ENCODE measurements around the gene ATP2B3. TPM values are rescaled to one million over a fixed set of nuclear protein-coding genes. Genes with fewer than 3 reads are reported as not detected.
A peak's percentile ranks its signal among the peaks of the same experiment; 100 is the strongest.

The ATP2B3 gene
- total RNA-seq, 2 experiments from 2014 or later, result not detected

DNA sequence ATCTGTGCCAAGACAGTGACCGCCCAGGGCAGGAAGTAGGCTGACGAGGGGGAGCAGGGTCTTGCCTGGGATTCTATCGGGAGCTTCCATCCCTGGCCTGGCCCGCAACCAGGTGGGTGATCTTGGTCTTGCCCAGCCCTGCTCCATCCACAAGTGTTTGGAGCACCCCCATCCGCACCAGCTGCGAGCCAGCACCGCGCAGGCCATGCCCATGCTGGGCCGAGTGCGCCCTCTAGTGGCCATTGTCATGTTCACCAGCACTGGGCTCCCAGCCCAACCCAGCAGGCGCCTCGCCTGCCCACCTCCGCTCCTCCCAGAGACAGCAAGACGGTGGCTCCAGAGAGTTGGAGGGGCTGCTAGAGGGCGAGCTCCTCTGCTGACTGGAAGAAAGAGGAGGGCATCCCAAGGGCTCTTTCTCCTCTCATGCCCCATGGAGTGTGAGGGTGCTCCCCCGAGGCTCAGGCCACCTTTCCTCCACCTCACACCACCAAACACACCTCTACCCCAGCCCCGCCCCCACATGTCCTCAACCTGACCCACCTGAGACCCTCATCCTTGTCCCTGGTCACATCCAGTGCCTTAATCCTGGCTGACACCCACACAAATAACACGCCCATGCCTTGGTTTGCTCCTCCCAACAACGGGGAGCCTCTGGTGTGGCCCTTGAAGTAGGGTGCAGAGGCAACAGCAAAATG lies 9.8 kb upstream of the ATP2B3 start:
- ATAC-seq, result peak; percentile 99
- peaks cover 5% of the 10 kb centered on the region for H3K4me1 Mint-ChIP-seq

DNA sequence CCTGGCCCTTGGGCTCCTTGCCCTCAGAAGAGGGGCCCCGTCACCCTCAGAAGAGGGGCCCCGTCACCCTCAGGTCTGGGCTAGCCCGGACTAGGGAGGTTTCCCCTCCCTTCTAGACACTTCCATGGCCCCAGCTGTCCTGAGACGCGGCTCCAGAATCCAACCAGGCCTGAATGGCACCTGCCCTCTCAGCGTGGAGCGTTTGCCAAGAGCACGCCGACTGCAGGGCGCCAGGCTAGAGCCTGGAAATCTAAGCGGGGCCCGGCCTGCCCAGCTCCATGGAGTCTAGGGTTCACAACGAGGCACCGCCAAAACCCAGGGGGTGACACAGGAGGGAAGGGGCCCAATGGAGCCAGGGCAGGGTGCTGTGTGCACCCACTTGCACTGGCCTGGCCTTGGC lies 7.8 kb upstream of the ATP2B3 start:
- Mint-ChIP-seq H3K4me1 (peaks cover 5% of the 10 kb centered on the region), H3K36me3 (no peaks in the 10 kb centered on the region), H3K9me3 (ENCODE audit: low read depth) (no peaks in the 10 kb centered on the region), H3K27me3 (no peaks in the 10 kb centered on the region), H3K4me3 (no peak overlapping the region), H3K27ac (no peak overlapping the region)
- CTCF ChIA-PET, result interaction anchor here (3.4 to 4.8 kb wide), 2 partner anchors 38 to 48 kb away, joined by 13 to 56 read pairs; partner anchors contain the start of gene HAUS7
- ATAC-seq, result no peak
- DNase-seq, result no peak

More for the DNA sequence above, 9.8 kb upstream of the ATP2B3 start:
- no peak overlapping the region for H3K4me3 Mint-ChIP-seq
- H3K27me3 Mint-ChIP-seq, result no peaks in the 10 kb centered on the region
- DNase-seq, result peak; percentile 85
- no peaks in the 10 kb centered on the region for H3K9me3 Mint-ChIP-seq (ENCODE audit: low read depth)
- no peak overlapping the region for H3K27ac Mint-ChIP-seq
- CTCF ChIA-PET, result interaction anchor here (0.7 to 4.8 kb wide), 16 partner anchors 17 to 565 kb away, joined by 3 to 56 read pairs (median 3); partner anchors contain the start of gene HAUS7
- H3K36me3 Mint-ChIP-seq, result no peaks in the 10 kb centered on the region

DNA sequence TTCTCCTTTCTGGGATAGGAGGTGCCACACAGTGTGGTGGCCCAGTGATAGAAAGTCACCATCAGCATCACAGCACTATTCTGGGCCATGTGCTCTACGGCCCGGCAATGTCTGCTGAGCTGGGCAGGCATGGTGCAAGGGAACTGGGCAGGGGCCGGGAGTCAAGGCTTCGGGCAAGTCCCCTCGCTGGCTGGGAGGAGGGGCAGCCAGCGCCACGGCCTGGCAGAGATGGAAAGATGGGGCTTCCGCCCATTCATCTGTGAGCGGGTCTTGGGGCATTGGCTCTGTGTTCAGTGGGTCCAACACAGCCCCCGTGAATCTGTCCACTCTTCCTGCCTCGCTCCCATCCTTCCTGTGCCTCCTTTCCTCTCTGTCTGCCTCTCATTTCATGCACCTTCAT lies 7.1 kb upstream of the ATP2B3 start:
- no peak overlapping the region for H3K4me3 Mint-ChIP-seq
- H3K27ac Mint-ChIP-seq, result no peak overlapping the region
- H3K27me3 Mint-ChIP-seq, result no peaks in the 10 kb centered on the region
- ATAC-seq (no peak), DNase-seq (no peak)
- H3K36me3 Mint-ChIP-seq, result no peaks in the 10 kb centered on the region
- H3K9me3 Mint-ChIP-seq (ENCODE audit: low read depth), result no peaks in the 10 kb centered on the region
- H3K4me1 Mint-ChIP-seq, result peaks cover 5% of the 10 kb centered on the region
- CTCF ChIA-PET, result interaction anchor here (1.0 kb wide), 1 partner anchor 569 kb away, joined by 3 read pairs; no protein-coding TSS in a partner anchor

DNA sequence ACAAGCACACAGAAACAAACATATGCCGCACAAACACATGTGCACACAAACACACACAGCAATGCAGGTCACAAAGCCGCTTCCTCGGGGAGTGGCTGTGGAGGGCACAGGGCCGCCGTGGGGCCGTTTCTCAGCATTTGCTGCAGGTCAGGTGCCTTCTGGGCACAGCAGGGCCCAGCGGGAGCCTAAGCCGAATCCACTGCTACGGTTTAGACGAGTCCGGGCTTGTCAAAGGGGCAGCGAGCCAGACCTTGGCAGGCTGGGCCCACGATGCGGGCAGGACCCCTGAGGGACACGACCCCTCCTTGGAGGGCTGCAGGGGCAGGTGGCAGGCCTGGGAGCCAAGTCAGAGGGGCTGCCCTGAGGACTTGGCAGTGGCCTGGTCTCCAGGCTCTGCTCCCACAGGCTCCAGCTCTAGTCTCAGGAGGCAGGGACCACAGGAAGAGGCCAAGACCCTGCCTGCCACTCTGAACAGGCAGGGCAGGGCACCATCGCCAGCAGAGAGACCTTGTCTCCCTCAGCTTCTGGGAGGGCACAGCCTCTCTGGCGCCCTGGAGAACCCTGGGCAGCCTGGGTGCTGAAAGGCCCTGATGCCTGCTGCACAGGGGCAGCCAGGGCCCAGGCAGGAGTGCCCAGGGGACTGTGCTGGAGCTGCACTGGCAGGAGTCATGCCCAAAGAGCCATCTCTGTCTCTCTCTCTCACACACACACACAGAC lies 5.5 kb upstream of the ATP2B3 start:
- Mint-ChIP-seq H3K36me3 (no peaks in the 10 kb centered on the region), H3K27me3 (peaks cover 8% of the 10 kb centered on the region), H3K27ac (no peak overlapping the region), H3K4me3 (no peak overlapping the region), H3K9me3 (ENCODE audit: low read depth) (no peaks in the 10 kb centered on the region), H3K4me1 (peaks cover 5% of the 10 kb centered on the region)
- ATAC-seq, result no peak
- DNase-seq, result no peak
- CTCF ChIA-PET, result no interaction called here

DNA sequence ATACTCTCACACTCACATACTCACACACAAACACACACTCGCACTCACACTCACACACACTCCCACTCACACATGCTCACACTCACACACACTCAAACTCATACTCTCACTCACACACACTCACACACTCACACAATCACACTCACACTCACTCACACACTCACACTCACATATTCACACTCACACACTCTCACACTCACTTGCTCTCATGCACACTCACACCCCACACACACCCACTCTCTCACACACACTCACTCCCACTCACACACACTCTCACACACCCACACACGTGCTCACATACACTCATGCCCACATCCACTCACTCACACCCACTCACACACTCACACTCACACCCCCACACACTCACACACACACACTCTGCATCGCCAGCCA lies 4.9 kb upstream of the ATP2B3 start:
- Mint-ChIP-seq H3K4me3 (no peak overlapping the region), H3K36me3 (no peaks in the 10 kb centered on the region), H3K9me3 (ENCODE audit: low read depth) (no peaks in the 10 kb centered on the region), H3K27ac (no peak overlapping the region), H3K27me3 (peaks cover 11% of the 10 kb centered on the region), H3K4me1 (peaks cover 1% of the 10 kb centered on the region)
- CTCF ChIA-PET, result no interaction called here
- ATAC-seq, result no peak
- DNase-seq, result no peak

DNA sequence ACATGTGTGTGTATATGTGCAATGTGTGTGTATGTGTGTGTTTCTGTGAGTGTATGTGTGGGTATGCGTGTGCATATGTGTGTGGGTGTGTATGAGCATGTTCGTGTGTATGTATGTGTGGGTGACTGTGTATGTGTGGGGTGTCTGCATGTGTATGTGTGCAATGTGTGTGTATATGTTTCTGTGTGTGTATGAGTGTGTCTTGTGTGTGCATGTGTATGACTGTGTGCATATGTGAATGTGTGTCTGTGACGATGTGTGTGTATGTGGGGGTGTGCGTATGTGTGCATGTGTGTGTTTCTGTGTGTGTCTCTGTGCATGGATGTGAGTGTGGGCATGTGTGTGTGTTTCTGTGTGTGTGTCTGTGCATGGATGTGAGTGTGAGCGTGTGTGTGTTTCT lies 4.2 kb upstream of the ATP2B3 start:
- Mint-ChIP-seq H3K9me3 (ENCODE audit: low read depth) (no peaks in the 10 kb centered on the region), H3K27ac (no peak overlapping the region), H3K4me3 (no peak overlapping the region), H3K4me1 (no peaks in the 10 kb centered on the region), H3K36me3 (no peaks in the 10 kb centered on the region), H3K27me3 (peaks cover 12% of the 10 kb centered on the region)
- DNase-seq (no peak), ATAC-seq (no peak)
- CTCF ChIA-PET, result no interaction called here

DNA sequence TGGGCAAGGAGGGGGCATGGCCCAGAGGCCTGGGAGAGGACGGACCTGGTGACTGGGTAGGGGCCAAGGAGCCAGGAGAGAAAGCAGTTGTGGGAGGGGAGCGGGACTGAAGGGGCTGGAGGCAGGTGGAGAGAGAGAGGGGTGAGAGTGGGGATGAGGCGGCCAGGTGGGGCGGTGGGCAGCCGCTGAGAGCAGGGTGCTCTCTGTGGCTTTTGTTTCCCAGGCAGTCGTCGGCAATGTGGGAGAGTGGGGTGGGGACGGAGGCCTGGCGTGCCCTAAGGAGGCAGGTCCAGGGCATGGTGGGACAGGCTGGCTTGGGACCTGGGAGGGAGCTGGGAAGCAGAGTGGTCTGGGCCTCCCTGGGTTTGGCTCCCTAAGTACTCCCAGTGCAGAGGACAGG lies 3.2 kb upstream of the ATP2B3 start:
- CTCF ChIA-PET, result no interaction called here
- DNase-seq (no peak), ATAC-seq (no peak)
- Mint-ChIP-seq H3K27me3 (peaks cover 18% of the 10 kb centered on the region), H3K4me3 (no peak overlapping the region), H3K27ac (no peak overlapping the region), H3K36me3 (no peaks in the 10 kb centered on the region), H3K4me1 (no peaks in the 10 kb centered on the region), H3K9me3 (ENCODE audit: low read depth) (no peaks in the 10 kb centered on the region)

DNA sequence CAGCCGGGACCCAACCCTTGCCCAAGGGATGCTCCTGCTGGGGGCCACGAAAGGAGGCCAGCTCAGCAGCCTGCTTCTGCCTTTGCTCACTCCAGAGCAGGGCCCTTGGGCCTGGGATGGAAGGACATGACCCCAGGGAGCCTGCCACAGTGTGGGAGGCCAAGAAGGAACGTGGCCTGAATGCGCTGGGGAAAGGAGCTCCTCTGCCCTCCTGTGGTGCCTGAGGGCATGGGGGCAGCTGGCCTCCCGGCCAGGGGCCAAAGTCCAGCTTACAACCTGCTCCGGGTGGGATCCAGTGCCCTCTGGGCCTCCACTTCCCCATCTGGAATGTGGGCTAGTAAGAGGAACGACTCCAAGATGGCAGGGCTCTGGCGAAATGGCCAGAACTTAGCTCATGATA lies 2.0 kb upstream of the ATP2B3 start:
- peaks cover 21% of the 10 kb centered on the region for H3K27me3 Mint-ChIP-seq
- DNase-seq (no peak), ATAC-seq (no peak)
- H3K4me1 Mint-ChIP-seq, result no peaks in the 10 kb centered on the region
- CTCF ChIA-PET, result no interaction called here
- H3K36me3 Mint-ChIP-seq, result no peaks in the 10 kb centered on the region
- H3K9me3 Mint-ChIP-seq (ENCODE audit: low read depth), result no peaks in the 10 kb centered on the region
- H3K4me3 Mint-ChIP-seq, result no peak overlapping the region
- no peak overlapping the region for H3K27ac Mint-ChIP-seq

DNA sequence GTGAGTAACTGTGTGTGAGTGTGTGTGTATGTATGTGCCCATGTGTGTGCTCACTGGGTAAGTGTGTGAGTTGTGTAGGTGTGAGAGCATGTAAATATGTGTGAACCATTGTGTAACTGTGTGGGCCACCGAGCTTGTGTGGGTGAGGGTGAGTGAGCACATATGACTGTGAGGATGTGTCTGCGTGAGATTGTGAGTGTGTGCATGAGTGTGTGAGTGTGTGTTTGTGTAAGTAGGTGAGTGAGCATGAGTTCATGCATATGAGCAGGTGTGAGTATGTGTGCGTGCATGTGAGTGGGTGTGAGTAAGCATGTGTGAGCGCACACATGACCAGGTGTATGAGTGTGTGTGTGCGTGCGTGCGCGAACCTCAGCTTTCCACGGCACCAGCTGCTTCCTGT lies 1.4 kb upstream of the ATP2B3 start:
- no peaks in the 10 kb centered on the region for H3K36me3 Mint-ChIP-seq
- H3K9me3 Mint-ChIP-seq (ENCODE audit: low read depth), result no peaks in the 10 kb centered on the region
- CTCF ChIA-PET, result no interaction called here
- DNase-seq, result no peak
- H3K4me3 Mint-ChIP-seq, result no peak overlapping the region
- no peak for ATAC-seq
- no peaks in the 10 kb centered on the region for H3K4me1 Mint-ChIP-seq
- H3K27ac Mint-ChIP-seq, result no peak overlapping the region
- peaks cover 24% of the 10 kb centered on the region for H3K27me3 Mint-ChIP-seq

DNA sequence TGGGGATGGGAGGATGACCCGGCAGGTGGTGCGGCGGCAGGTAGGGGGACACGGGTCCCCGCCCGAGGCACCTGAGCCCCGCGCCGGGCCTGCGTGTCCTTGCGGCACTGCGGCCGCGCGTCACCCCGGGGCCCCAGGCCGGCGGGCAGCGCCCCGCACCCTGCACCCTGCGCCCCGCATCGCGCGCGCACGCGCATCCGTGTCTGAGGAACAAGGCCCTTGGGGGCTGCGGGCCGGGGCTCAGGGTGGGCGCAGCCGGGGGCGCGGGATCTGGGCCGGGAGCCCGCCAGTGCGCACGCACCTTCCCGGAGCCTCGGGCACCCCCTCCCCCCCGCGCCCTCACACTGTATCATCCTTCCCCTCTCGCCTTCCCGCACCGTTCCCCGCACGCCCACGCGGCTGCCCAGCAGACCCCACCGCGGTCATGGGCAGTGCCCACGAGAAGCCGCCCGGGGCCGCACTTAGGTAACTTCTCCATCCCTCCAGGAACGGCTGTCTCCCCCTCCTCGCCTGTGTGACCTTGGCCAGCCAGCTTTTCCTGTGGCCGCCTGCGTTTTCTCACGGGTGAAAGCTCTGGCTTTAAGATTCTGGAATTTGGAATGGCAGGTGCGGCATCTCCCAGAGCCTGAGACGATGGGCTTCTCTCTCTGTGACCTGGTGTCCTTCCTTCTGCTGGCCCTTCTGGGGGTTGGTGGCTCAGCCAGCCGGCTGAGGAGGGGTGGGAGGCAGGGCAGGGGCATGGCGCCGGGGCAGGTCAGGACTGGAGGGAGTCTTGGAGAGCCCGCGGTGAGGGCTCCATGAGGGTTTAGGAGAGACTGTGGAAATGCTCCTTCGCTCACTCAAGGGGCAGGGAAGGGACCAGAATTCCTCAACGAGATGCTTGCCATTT lies 748 bp downstream of the ATP2B3 start:
- no peak overlapping the region for H3K27ac Mint-ChIP-seq
- CTCF ChIA-PET, result no interaction called here
- ATAC-seq, result no peak
- no peaks in the 10 kb centered on the region for H3K4me1 Mint-ChIP-seq
- H3K27me3 Mint-ChIP-seq, result peaks cover 27% of the 10 kb centered on the region
- no peaks in the 10 kb centered on the region for H3K9me3 Mint-ChIP-seq (ENCODE audit: low read depth)
- no peaks in the 10 kb centered on the region for H3K36me3 Mint-ChIP-seq
- no peak for DNase-seq
- H3K4me3 Mint-ChIP-seq, result no peak overlapping the region

DNA sequence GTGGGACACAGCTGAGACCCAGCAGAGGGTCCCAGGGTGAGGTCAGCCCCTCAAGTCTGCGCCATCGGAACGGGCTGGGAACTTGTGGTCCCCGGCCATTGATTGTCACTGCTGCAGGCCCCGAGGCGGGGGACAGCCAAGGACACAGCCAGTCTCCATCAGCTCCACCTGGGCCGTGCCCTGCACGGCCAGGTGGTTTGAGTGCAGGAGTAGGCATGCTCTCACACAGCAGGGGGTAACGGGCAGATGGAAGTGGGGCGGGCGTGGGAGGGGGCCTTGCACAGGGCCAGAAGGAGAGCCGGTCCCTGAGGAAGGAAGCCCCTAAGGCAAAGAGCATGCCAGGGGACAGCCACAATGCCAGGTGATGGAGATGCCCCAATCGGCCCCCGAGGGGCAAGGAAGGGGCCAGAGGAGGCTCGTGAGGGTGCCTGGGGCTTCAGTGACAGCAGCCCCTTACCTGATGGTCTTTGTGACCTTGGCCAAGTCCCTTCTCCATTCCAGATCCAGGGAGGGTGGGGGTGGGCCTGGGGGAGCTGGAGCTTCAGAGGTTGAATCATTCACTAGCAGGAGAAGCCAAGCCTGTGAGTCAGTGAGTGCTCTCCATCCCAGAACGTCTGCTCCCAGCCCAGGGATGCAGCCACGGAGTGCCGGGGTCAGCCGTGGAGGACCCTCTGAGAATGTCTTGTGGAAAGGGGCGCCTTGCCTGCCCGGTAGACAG lies 2.3 kb downstream of the ATP2B3 start:
- DNase-seq (no peak), ATAC-seq (no peak)
- no peak overlapping the region for H3K27ac Mint-ChIP-seq
- CTCF ChIA-PET, result no interaction called here
- H3K36me3 Mint-ChIP-seq, result no peaks in the 10 kb centered on the region
- H3K27me3 Mint-ChIP-seq, result peaks cover 27% of the 10 kb centered on the region
- no peak overlapping the region for H3K4me3 Mint-ChIP-seq
- H3K4me1 Mint-ChIP-seq, result no peaks in the 10 kb centered on the region
- no peaks in the 10 kb centered on the region for H3K9me3 Mint-ChIP-seq (ENCODE audit: low read depth)

DNA sequence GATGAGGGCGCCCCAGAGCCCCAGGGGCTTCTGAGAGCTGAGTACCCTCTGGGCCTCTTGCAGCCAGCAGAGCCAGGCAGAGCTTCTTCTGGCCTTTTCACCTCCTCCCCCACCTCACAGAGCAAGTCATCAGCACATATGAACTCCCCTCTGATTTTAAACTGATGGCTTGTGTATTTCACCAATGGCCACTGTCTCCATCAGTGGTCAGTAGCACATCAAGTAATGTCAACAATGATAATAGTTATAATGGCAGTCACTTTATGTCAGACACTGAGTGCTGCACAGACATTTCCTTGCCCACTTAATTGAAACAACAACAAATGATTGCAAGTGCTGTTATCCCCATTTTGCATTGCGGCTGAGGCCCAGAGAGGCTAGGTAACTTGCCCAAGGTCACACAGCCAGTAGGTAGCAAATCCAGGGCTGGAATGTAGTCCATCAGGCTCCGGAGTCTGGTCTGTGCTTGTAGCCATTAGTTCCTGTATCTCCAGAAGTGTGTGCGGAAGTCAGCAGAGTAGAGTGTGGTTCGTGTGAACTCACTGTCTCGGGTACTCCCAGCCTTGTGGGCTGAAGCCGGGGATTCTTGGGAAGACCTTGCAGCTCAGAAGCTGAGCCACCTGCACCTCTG lies 3.0 kb downstream of the ATP2B3 start:
- no peaks in the 10 kb centered on the region for H3K4me1 Mint-ChIP-seq
- no peak overlapping the region for H3K27ac Mint-ChIP-seq
- CTCF ChIA-PET, result no interaction called here
- no peak overlapping the region for H3K4me3 Mint-ChIP-seq
- ATAC-seq (no peak), DNase-seq (no peak)
- no peaks in the 10 kb centered on the region for H3K36me3 Mint-ChIP-seq
- H3K9me3 Mint-ChIP-seq (ENCODE audit: low read depth), result no peaks in the 10 kb centered on the region
- peaks cover 27% of the 10 kb centered on the region for H3K27me3 Mint-ChIP-seq

DNA sequence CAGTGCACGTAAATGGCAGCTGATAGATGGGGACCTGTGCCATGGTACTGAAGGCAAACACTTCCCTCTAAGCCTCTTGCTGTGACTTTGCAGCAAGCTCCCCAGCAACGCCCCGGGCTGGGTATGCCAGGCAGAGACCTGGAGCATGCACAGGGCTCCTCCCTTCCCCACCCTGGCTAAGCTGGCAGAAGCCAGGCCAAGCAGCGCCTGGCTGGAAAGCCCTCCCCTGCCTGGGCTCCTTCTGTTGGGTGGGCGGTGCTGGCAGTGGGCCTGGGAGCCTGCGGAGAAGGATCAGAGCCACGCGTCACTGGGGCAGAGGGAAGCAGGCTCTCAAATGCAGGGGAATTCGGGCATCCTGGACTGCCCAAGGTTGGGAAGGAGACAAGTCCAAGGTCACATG lies 3.6 kb downstream of the ATP2B3 start:
- ATAC-seq, result no peak
- CTCF ChIA-PET, result no interaction called here

More for the DNA sequence above, 3.6 kb downstream of the ATP2B3 start:
- no peaks in the 10 kb centered on the region for H3K36me3 Mint-ChIP-seq
- DNase-seq, result no peak
- no peak overlapping the region for H3K4me3 Mint-ChIP-seq
- peaks cover 23% of the 10 kb centered on the region for H3K27me3 Mint-ChIP-seq
- H3K27ac Mint-ChIP-seq, result no peak overlapping the region
- H3K4me1 Mint-ChIP-seq, result no peaks in the 10 kb centered on the region
- no peaks in the 10 kb centered on the region for H3K9me3 Mint-ChIP-seq (ENCODE audit: low read depth)
